ENCODE results near the gene ERRFI1.
"Not testable (repeated sequence)": the region's sequence is repeated elsewhere in the genome, so short reads cannot be mapped to it uniquely, and the experiment has no call there.

The ERRFI1 gene

GRCh38 chr1:8062861-8063260, 36.8 kb upstream of the ERRFI1 start:
- DNase-seq (ENCODE audit: extremely low read depth, low read depth): no peak
- TF ChIP-seq, protein P1, sequence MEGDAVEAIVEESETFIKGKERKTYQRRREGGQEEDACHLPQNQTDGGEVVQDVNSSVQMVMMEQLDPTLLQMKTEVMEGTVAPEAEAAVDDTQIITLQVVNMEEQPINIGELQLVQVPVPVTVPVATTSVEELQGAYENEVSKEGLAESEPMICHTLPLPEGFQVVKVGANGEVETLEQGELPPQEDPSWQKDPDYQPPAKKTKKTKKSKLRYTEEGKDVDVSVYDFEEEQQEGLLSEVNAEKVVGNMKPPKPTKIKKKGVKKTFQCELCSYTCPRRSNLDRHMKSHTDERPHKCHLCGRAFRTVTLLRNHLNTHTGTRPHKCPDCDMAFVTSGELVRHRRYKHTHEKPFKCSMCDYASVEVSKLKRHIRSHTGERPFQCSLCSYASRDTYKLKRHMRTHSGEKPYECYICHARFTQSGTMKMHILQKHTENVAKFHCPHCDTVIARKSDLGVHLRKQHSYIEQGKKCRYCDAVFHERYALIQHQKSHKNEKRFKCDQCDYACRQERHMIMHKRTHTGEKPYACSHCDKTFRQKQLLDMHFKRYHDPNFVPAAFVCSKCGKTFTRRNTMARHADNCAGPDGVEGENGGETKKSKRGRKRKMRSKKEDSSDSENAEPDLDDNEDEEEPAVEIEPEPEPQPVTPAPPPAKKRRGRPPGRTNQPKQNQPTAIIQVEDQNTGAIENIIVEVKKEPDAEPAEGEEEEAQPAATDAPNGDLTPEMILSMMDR (IDR thresholded peaks at IDR 0.05; ENCODE audit: low read depth, low read length): no peak

GRCh38 chr1:8061673-8062386, 35.7 kb upstream of the ERRFI1 start:
- TF ChIP-seq, protein P1 (IDR thresholded peaks at IDR 0.05; ENCODE audit: low read depth, low read length): no peak
- DNase-seq (ENCODE audit: extremely low read depth, low read depth): no peak

- TF ChIP-seq, protein P1 (IDR thresholded peaks at IDR 0.05; ENCODE audit: low read depth, low read length): no peak
- peak; percentile 90 for DNase-seq (ENCODE audit: extremely low read depth, low read depth)
Measured at GRCh38 chr1:8061210-8061609, 35.1 kb upstream of the ERRFI1 start.

- TF ChIP-seq, protein P1 (IDR thresholded peaks at IDR 0.05; ENCODE audit: low read depth, low read length): no peak
- peak; percentile 75 for DNase-seq (ENCODE audit: extremely low read depth, low read depth)
Measured at GRCh38 chr1:8059161-8059622, 33.1 kb upstream of the ERRFI1 start.

GRCh38 chr1:8057779-8058178, 31.7 kb upstream of the ERRFI1 start:
- not testable (repeated sequence) for DNase-seq (ENCODE audit: extremely low read depth, low read depth)

GRCh38 chr1:8055973-8056372, 29.9 kb upstream of the ERRFI1 start:
- TF ChIP-seq, protein P1 (IDR thresholded peaks at IDR 0.05; ENCODE audit: low read depth, low read length): no peak
- DNase-seq (ENCODE audit: extremely low read depth, low read depth): no peak

DNA sequence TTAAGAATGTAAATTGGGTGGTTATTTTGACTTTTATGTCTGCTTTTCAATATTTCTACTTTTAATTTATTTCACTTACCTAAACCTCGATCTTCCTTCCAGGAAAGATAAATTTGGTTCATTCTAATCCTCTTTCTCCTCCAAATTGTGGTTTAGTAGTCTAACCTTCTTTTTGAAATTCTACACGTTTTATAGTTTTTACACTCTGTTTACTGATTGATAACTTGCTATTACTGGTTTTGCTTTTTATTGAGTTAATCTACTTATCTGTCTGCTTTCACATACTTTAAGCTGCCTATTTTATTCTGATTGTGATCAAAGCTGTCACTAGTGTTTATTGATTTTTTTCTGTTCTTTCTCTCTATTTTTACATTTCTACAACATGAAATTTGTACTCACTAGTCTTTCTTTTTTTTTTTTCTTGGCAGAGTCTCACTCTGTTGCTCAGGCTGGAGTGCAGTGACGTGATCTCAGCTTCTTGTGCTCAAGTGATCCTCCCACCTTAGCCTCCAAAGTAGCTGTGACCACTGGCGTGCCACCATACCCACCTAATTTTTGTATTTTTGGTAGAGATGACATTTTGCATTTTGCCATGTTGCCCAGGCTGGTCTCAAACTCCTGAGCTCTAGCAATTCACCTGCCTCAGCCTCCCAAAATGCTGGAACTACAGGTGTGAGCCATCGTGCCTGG, 27.9 kb upstream of the ERRFI1 start:
- TF ChIP-seq, protein P1 (IDR thresholded peaks at IDR 0.05; ENCODE audit: low read depth, low read length): no peak
- no peak for DNase-seq (ENCODE audit: extremely low read depth, low read depth)

All from AG09319 (cell line).